A549 (cell line): ENCODE data around the gene SH3RF2. TPM values are rescaled to one million over a fixed set of nuclear protein-coding genes. Genes with fewer than 3 reads are reported as not detected.
"Not testable (repeated sequence)": the region's sequence is repeated elsewhere in the genome, so short reads cannot be mapped to it uniquely, and the experiment has no call there.

Experiments
- ATAC-seq, 2 experiments: fragments of 200-7000 bp in 1 of 2; fragments of >200 bp in 1 of 2; cut with Nextera tagmentation in 1 of 2; cut with Tn5 transposase in 1 of 2; 3 replicates each; pipeline versions ENCODE4 v1.8.0 to v1.9.1; 2018 to 2020; ENCODE audit warnings: mild to moderate bottlenecking in 1 of 2, moderate library complexity in 1 of 2
- CTCF ChIA-PET: fragments of 300-600 bp; sonication (Branson Sonifier 250); formaldehyde crosslinking; extraction: SDS; loops from one replicate; lab custom pipeline; 2021; ENCODE audit warnings: antibody characterized with exemption, inconsistent platforms; lab: Yijun Ruan, JAX
- POLR2A ChIA-PET: fragments of 350-600 bp; formaldehyde crosslinking; extraction: SDS; loops from one replicate; lab custom pipeline; 2021; ENCODE audit warnings: antibody characterized with exemption, inconsistent platforms; lab: Yijun Ruan, JAX
- DNase-seq, 2 experiments: peaks; one replicate each; pipeline versions ENCODE4 v3.0.0 to v3.0.0-alpha.2; 2011 to 2016; ENCODE audit warnings: low read depth in 1 of 2, low spot score in 1 of 2
- FAIRE-seq: peaks from 2 replicates; lab custom pipeline; 2011; peaks lifted over from hg19 to GRCh38; lab: Jason Lieb, UNC
- H3K27ac ChIP-seq, 2 experiments: fragments of >200 bp; sonication (Bioruptor Twin); formaldehyde crosslinking; 3 replicates each; pipeline ENCODE4 v1.5.1; 2016 to 2017
- H3K4me1 ChIP-seq: fragments of >200 bp; sonication (Bioruptor Twin); formaldehyde crosslinking; 3 replicates; pipeline ENCODE4 v1.6.1; 2016
- H3K4me2 ChIP-seq: fragments of >200 bp; sonication (Bioruptor Twin); formaldehyde crosslinking; 3 replicates; pipeline ENCODE4 v1.6.1; 2016
- H3K4me3 ChIP-seq: fragments of >200 bp; sonication (Bioruptor Twin); formaldehyde crosslinking; 3 replicates; pipeline ENCODE4 v1.5.1; 2016
- H3K9me3 ChIP-seq: fragments of >200 bp; sonication (Bioruptor Twin); formaldehyde crosslinking; 3 replicates; pipeline ENCODE4 v1.6.1; 2016
- BHLHE40 ChIP-seq: IDR thresholded peaks from 2 replicates; pipeline ENCODE4 v1.6.1; 2012; ENCODE audit warnings: low read depth, low read length, inconsistent platforms
- CHD4 ChIP-seq: fragments of 200-600 bp; sonication (generic); IDR thresholded peaks from 2 replicates; pipeline ENCODE4 v1.6.1; 2016; ENCODE audit warnings: antibody characterized with exemption, mild to moderate bottlenecking, borderline replicate concordance
- EHMT2 ChIP-seq: fragments of 200-600 bp; sonication (generic); IDR thresholded peaks from 2 replicates; pipeline ENCODE4 v1.6.1; 2016; ENCODE audit warnings: antibody characterized with exemption, low read depth, mild to moderate bottlenecking, moderate library complexity
- ESRRA ChIP-seq: fragments of 150-350 bp; IDR thresholded peaks from 2 replicates; pipeline ENCODE4 v1.6.1; 2014; ENCODE audit warnings: mild to moderate bottlenecking, low read length, borderline replicate concordance
- FOSL2 ChIP-seq, 2 experiments: fragments of 450-650 bp in 1 of 2; fragments of >200 bp in 1 of 2; sonication (Bioruptor Twin) in 1 of 2; formaldehyde crosslinking; IDR thresholded peaks; 2 replicates each; pipeline versions ENCODE4 v1.5.0 to v1.6.1; 2016 to 2020; ENCODE audit warnings: mild to moderate bottlenecking in 1 of 2, moderate library complexity in 1 of 2
- FOXS1 ChIP-seq: fragments of 250-450 bp; sonication (Bioruptor Pico); IDR thresholded peaks from 2 replicates; pipeline ENCODE4 v1.5.0; 2020; ENCODE audit warnings: mild to moderate bottlenecking, moderate library complexity
- MAZ ChIP-seq: fragments of 150-350 bp; IDR thresholded peaks from 2 replicates; pipeline ENCODE4 v1.6.1; 2014; ENCODE audit warnings: antibody characterized with exemption, low read depth, low read length, borderline replicate concordance
- MYC ChIP-seq: IDR thresholded peaks from 2 replicates; pipeline ENCODE4 v1.6.1; 2012; ENCODE audit warnings: mild to moderate bottlenecking, inconsistent platforms, low read length, improper control_type of control experiment, borderline replicate concordance
- RARB ChIP-seq: fragments of 250-450 bp; sonication (Bioruptor Pico); IDR thresholded peaks from 2 replicates; pipeline ENCODE4 v1.8.0; 2021; ENCODE audit warnings: mild to moderate bottlenecking, moderate library complexity
- TP53 ChIP-seq: fragments of 250-450 bp; sonication (Bioruptor Pico); IDR thresholded peaks from 2 replicates; pipeline ENCODE4 v1.5.0; 2021; ENCODE audit warnings: mild to moderate bottlenecking, moderate library complexity
- ZC3H11A ChIP-seq: fragments of 450-650 bp; IDR thresholded peaks from 2 replicates; pipeline ENCODE4 v1.6.1; 2014; ENCODE audit warnings: antibody characterized with exemption, mild to moderate bottlenecking
- ZNF302 ChIP-seq: fragments of 250-450 bp; sonication (Bioruptor Pico); IDR thresholded peaks from 2 replicates; pipeline ENCODE4 v1.9.0; 2021; ENCODE audit warnings: inconsistent platforms, mild to moderate bottlenecking, moderate library complexity
- ZSCAN20 ChIP-seq: fragments of 250-450 bp; sonication (Bioruptor Pico); IDR thresholded peaks from 2 replicates; pipeline ENCODE4 v1.8.0; 2022; ENCODE audit warnings: mild to moderate bottlenecking, moderate library complexity
- WGBS: methylation state at CpG from one replicate; pipeline ENCODE4 v1.1.6; 2017; ENCODE audit errors: missing lambda C conversion rate; 5-methylcytosine and 5-hydroxymethylcytosine counted together
- polyA plus RNA-seq, 4 experiments: library from polyadenylated mRNA; depleted of rRNA in 3 of 4; stranded (reverse); fragments of >200 nt; fragmentation: RNase III in 1 of 4; extraction: RNeasy Plus Mini Kit Qiagen cat#74134 plus additional on column Dnase treatment in 1 of 4; gene quantifications; 2 replicates in 3 of 4; 3 replicates in 1 of 4; pipeline ENCODE4 v1.2.3, GENCODE V29; 2011 to 2017
- TF ChIP-seq, protein P1 (sequence below): IDR thresholded peaks from 2 replicates; pipeline ENCODE4 v1.6.1; 2012; ENCODE audit warnings: low read depth, borderline replicate concordance
- TF ChIP-seq, protein P2 (sequence below): fragments of >200 bp; sonication (Bioruptor Twin); formaldehyde crosslinking; IDR thresholded peaks from 2 replicates; pipeline ENCODE4 v1.6.1; 2016
- TF ChIP-seq, protein P3 (sequence below): fragments of 150-350 bp; IDR thresholded peaks from 2 replicates; pipeline ENCODE4 v1.6.1; 2014; ENCODE audit warnings: low read depth, mild to moderate bottlenecking, low read length
- TF ChIP-seq, protein P4 (sequence below): fragments of 250-450 bp; sonication (Bioruptor Pico); IDR thresholded peaks from 2 replicates; pipeline ENCODE4 v1.5.0; 2020; ENCODE audit warnings: low read depth, mild to moderate bottlenecking, moderate library complexity

SH3RF2 gene
- polyA plus RNA-seq, 2 of the 4 experiments (the other 2 are of a cell fraction): 4.1 to 6.0 TPM

DNA sequence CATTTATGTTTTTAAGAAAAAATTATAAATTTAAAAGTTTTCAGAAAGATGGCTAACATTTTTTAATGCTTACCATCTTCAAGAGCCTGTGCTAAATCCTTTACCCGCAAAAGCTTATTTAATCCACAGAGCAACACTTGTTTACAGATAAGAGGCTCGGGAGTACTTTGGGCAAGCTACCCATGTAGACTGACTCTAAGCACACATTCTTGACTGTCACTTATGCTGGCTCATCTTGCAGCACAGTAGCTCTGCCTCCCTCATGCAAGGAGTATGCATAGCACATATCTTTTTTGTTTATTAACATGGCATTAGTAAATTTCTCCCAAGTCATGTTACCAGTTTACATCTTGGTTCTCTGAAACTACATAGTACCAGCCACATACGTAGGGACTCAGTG lies 14.7 kb downstream of the SH3RF2 start:
- Histone ChIP-seq H3K4me1 (peaks cover 18% of the 10 kb centered on the region), H3K4me3 (no peak overlapping the region)
- CTCF ChIA-PET: interaction anchor here (1.0 to 1.3 kb wide), 3 partner anchors 90 to 125 kb away, joined by 3 read pairs; no protein-coding TSS in a partner anchor
- no peak for ATAC-seq
- WGBS: 89% methylated on average over 3 of the region's 3 CpGs
- TF ChIP-seq TP53 (CRISPR knock-in tag): no peak
- TF ChIP-seq ZNF302 (CRISPR knock-in tag): no peak
- TF ChIP-seq FOXS1 (CRISPR knock-in tag): no peak
- TF ChIP-seq, all 56 proteins: peak for 0
- POLR2A ChIA-PET: no interaction called here
- no peak for DNase-seq
- Histone ChIP-seq H3K27ac (no peak overlapping the region), H3K9me3 (0 out of 3 replicates have a peak, but pooled peaks cover 2% of the 10 kb centered on the region), H3K4me2 (no peak overlapping the region)
- no peak for FAIRE-seq

DNA sequence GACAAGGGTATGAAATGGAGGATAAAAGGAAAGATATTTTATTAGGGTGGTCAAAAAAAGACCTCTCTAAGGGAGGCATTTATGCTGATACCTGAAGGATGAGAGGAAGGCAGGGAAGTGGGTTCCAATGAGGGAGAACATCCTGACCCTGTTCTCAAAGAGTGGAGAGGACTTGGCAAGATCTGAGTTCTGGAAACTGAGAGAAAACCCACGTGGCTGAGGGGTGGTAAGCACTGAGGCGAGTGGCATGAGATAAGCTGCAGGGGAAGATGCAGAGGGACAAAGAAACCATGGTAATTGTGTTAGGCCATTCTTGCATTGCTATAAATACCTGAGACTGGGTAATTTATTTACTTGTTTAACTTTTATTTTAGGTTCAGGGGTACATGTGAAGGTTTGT lies 16.8 kb downstream of the SH3RF2 start:
- FAIRE-seq (no peak), DNase-seq (no peak), ATAC-seq (no peak)
- Histone ChIP-seq H3K27ac (no peak overlapping the region), H3K4me1 (no peaks in the 10 kb centered on the region), H3K9me3 (0 out of 3 replicates have a peak, but pooled peaks cover 2% of the 10 kb centered on the region), H3K4me2 (no peak overlapping the region), H3K4me3 (no peak overlapping the region)
- TF ChIP-seq, protein P1, sequence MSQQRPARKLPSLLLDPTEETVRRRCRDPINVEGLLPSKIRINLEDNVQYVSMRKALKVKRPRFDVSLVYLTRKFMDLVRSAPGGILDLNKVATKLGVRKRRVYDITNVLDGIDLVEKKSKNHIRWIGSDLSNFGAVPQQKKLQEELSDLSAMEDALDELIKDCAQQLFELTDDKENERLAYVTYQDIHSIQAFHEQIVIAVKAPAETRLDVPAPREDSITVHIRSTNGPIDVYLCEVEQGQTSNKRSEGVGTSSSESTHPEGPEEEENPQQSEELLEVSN: no peak
- no peak for TF ChIP-seq ZSCAN20 (CRISPR knock-in tag)
- TF ChIP-seq, protein P2, sequence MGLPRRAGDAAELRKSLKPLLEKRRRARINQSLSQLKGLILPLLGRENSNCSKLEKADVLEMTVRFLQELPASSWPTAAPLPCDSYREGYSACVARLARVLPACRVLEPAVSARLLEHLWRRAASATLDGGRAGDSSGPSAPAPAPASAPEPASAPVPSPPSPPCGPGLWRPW: no peak
- no peak for TF ChIP-seq FOSL2 (IDR thresholded peaks at IDR 0.05)
- TF ChIP-seq FOSL2 (CRISPR knock-in tag; IDR thresholded peaks at IDR 0.05): no peak
- TF ChIP-seq EHMT2: no peak
- TF ChIP-seq, protein P3, sequence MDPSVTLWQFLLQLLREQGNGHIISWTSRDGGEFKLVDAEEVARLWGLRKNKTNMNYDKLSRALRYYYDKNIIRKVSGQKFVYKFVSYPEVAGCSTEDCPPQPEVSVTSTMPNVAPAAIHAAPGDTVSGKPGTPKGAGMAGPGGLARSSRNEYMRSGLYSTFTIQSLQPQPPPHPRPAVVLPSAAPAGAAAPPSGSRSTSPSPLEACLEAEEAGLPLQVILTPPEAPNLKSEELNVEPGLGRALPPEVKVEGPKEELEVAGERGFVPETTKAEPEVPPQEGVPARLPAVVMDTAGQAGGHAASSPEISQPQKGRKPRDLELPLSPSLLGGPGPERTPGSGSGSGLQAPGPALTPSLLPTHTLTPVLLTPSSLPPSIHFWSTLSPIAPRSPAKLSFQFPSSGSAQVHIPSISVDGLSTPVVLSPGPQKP: no peak
- no peak for TF ChIP-seq BHLHE40
- no peak for TF ChIP-seq ZC3H11A
- ChIA-PET CTCF (interaction anchor here (0.8 to 1.9 kb wide), 2 partner anchors 95 to 127 kb away, joined by 3 to 7 read pairs; no protein-coding TSS in a partner anchor), POLR2A (interaction anchor here (0.6 kb wide), 1 partner anchor 10 kb away, joined by 4 read pairs; no protein-coding TSS in a partner anchor)
- 78% methylated on average over 2 of the region's 2 CpGs for WGBS

DNA sequence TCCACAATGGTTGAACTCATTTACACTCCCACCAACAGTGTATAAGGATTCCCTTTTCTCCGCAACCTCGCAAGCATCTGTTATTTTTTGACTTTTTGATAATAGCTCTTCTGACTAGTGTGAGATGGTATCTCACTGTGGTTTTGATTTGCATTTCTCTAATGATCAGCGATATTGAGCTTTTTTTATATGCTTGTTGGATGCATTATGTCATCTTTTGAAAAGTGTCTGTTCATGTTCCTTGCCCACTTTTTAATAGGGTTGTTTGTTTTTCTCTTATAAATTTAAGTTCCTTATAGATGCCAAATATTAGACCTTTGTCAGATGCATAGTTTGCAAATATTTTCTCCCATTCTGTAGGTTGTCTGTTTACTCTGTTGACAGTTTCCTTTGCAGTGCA lies 17.8 kb downstream of the SH3RF2 start:
- H3K4me1 ChIP-seq, H3K4me2 ChIP-seq, POLR2A ChIA-PET, FAIRE-seq, H3K4me3 ChIP-seq, H3K27ac ChIP-seq, ATAC-seq, DNase-seq, H3K9me3 ChIP-seq: not testable (repeated sequence)
- WGBS: 94% methylated on average over 3 of the region's 3 CpGs
- CTCF ChIA-PET: interaction anchor here (0.6 to 1.9 kb wide), 3 partner anchors 16 to 94 kb away, joined by 3 to 7 read pairs (median 3); no protein-coding TSS in a partner anchor

DNA sequence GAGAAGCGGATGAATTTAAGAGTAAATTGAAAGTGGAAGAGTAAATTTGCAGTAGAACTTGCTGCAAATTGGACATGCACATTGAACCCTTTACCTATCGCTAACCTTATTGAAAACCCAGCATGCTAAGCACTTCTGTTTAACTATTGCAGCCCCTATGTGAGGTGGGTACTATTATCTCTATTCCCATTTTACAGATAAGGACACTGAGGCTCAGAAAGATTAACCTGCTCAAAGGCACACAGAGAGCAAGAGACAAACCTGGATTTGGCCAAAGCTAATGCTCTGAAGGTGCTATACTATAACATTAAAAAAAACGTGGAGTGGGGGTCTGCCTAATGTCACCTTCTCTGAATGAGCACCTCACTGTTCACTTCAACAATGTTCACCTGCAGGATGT lies 21.0 kb downstream of the SH3RF2 start:
- no peak for TF ChIP-seq TP53 (CRISPR knock-in tag)
- no peak for TF ChIP-seq MAZ
- TF ChIP-seq, protein P4, sequence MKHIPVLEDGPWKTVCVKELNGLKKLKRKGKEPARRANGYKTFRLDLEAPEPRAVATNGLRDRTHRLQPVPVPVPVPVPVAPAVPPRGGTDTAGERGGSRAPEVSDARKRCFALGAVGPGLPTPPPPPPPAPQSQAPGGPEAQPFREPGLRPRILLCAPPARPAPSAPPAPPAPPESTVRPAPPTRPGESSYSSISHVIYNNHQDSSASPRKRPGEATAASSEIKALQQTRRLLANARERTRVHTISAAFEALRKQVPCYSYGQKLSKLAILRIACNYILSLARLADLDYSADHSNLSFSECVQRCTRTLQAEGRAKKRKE (CRISPR knock-in tag): no peak
- TF ChIP-seq CHD4: no peak
- no peak for TF ChIP-seq RARB
- TF ChIP-seq MYC: no peak
- TF ChIP-seq, protein P2: no peak
- no peak for TF ChIP-seq ESRRA
- TF ChIP-seq, all 56 proteins: peak for 0
- H3K4me3 ChIP-seq: no peak overlapping the region
- WGBS: 75% methylated on average over 3 of the region's 3 CpGs
- no peak overlapping the region for H3K27ac ChIP-seq
- no peak for DNase-seq
- H3K4me1 ChIP-seq: peaks cover 20% of the 10 kb centered on the region; the same call in 2 of the 3 replicates
- no peak for ATAC-seq
- no peak overlapping the region for H3K4me2 ChIP-seq
- ChIA-PET POLR2A (no interaction called here), CTCF (no interaction called here)
- 0 out of 3 replicates have a peak, but pooled peaks cover 2% of the 10 kb centered on the region for H3K9me3 ChIP-seq
- no peak for FAIRE-seq
